ENCODE results near the gene AWAT1.

GRCh38 chrX:70247252-70247651 lies 12.8 kb downstream of the AWAT1 start:
- TF ChIP-seq, protein P1, sequence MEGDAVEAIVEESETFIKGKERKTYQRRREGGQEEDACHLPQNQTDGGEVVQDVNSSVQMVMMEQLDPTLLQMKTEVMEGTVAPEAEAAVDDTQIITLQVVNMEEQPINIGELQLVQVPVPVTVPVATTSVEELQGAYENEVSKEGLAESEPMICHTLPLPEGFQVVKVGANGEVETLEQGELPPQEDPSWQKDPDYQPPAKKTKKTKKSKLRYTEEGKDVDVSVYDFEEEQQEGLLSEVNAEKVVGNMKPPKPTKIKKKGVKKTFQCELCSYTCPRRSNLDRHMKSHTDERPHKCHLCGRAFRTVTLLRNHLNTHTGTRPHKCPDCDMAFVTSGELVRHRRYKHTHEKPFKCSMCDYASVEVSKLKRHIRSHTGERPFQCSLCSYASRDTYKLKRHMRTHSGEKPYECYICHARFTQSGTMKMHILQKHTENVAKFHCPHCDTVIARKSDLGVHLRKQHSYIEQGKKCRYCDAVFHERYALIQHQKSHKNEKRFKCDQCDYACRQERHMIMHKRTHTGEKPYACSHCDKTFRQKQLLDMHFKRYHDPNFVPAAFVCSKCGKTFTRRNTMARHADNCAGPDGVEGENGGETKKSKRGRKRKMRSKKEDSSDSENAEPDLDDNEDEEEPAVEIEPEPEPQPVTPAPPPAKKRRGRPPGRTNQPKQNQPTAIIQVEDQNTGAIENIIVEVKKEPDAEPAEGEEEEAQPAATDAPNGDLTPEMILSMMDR (IDR thresholded peaks at IDR 0.05; ENCODE audit: borderline replicate concordance, extremely low read depth, low read length, poor library complexity, severe bottlenecking), result no peak
- no peak for TF ChIP-seq EZH2 (IDR thresholded peaks at IDR 0.05; ENCODE audit: borderline replicate concordance, low read depth, low read length, severe bottlenecking)
